GM19468 (cell line): Measurements from ENCODE around the gene TBCCD1.
"Not testable (repeated sequence)": the region's sequence is repeated elsewhere in the genome, so short reads cannot be mapped to it uniquely, and the experiment has no call there.

Experiments used
- ATAC-seq: cut with Tn5 transposase; IDR thresholded peaks from one replicate; pipeline ENCODE4 v1.9.1; 2021; ENCODE audit warnings: mild to moderate bottlenecking, moderate library complexity, moderate number of reproducible peaks; ENCODE audit not compliant: unreplicated experiment; ENCODE audit errors: extremely low read depth

TBCCD1 gene

DNA sequence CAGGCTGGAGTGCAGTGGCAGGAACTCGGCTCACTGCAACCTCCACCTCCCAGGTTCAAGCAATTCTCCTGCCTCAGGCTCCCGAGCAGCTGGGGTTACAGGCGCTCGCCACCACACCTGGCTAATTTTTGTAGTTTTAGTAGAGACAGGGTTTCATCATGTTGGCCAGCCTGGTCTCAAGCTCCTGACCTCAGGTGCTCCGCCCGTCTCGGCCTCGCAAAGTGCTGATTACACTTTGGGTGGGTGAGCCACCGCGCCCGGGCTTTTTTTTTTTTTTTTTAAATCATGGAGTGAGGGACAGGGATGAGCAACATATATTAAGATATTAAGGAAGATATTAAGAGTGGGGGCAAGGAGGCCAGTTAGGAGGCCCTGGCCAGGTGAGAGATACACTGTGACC lies 2.2 kb upstream of the TBCCD1 start:
- ATAC-seq: not testable (repeated sequence)

- ATAC-seq: no peak
Measured at GRCh38 chr3:186566772-186567071, 417 bp downstream of the TBCCD1 start.

GRCh38 chr3:186564586-186564985 lies 2.6 kb downstream of the TBCCD1 start:
- ATAC-seq: no peak

DNA sequence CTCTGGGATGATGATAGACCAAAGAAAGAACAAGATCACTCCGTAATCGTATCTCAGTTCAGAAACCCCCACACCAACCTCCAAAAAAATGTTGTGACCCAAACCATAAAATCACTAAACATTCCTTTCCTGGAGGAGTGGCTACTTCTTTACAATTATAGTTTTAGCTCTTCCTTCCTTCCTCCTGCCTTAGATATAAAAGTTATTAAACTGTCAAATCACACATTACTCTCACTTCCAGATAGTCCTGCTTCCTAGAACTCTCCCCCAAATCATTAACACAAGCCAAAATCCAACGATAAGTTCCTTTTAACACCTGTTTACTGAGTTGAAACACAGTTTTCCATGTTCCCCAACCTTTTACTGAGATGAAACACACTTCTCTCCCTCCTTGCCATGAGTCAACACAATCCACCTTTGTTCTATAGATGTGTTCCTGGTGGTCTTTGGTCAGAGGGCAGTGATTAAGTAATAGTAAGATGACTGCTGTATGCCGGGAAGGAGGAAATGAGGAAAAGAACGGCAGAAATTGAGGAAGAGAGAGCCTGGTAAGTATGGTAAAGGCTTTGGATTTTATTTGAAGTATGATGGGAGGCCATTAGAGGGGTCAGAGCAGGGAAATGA lies 14.6 kb downstream of the TBCCD1 start:
- ATAC-seq: no peak

GRCh38 chr3:186551387-186551786 lies 15.8 kb downstream of the TBCCD1 start:
- ATAC-seq: no peak

DNA sequence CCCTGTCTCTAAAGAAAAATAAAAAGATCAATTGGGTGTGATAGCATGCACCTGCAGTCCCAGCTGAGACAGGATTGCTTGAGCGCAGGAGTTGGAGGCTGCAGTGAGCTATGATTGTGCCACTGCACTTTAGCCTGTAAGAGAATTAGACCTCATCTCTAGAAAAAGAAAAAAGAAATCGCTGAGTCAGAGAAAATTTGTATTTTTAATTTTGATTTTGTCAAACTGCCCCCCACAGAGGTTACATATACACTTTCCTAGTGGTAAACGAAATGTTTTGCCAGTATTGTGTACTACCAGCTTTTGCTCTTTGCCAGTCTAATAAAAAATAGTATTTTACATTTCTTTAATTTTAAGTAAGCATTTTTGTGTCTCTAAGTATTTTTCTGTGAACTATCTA lies 17.6 kb downstream of the TBCCD1 start:
- ATAC-seq: no peak

DNA sequence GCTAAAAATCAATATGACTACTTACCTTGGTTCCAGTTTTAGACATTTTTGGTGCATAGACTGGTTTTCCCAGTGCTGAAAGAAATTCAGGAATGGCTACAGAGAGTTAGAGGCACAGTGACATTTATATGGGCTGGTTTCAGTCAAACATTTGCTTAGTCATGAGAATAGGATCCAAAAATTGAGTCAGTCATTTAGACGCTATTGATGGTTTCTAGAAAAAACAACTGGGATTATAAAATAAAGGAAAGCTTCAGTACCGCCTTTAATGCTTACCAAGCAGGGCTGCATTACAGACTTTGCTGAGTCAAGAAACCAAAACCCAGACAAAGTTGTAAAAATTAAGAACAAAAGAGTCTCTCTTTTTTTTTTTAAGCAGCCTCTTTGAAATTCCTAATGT lies 22.9 kb downstream of the TBCCD1 start, which contains the start of gene CRYGS:
CRYGS (minus strand) TSS at position 100 of the 400 bp plus-strand sequence; CDS start at position 46, 54 bp downstream.
- ATAC-seq: no peak

- no peak for ATAC-seq
Measured at GRCh38 chr3:186540835-186541226, 26.3 kb downstream of the TBCCD1 start.

GRCh38 chr3:186540221-186540834 lies 26.8 kb downstream of the TBCCD1 start:
- peak; percentile 58 for ATAC-seq

- ATAC-seq: no peak
Measured at GRCh38 chr3:186538779-186539178, 28.4 kb downstream of the TBCCD1 start.

- ATAC-seq: no peak
Measured at GRCh38 chr3:186536883-186537844, 30.0 kb downstream of the TBCCD1 start.

DNA sequence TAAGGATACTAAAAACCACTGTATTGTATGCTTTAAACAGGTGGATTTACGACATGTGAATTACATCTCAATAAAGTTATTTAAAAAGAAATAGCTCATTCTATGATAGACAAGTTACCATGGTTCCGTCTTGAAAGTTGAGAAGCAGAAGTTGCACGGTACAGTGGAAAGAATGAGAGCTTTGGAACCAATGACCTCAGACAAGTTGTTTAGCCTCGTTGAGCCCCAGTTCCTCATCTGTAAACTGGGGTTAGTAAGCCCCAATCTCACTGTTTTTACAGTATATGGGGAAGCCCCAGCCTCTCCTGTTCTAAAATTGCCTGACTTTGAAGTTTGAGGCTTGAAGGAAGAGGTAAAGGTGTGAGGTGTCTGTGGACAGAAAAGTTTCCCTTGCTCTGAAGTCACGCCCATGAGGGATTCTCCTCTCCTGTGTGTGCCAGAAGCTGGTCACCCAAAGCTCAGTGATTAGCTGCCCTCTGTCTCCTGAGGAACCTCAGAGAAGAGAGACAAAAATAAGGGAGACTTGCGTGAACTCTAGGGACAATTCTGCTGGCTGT lies 32.9 kb downstream of the TBCCD1 start:
- ATAC-seq: peak; percentile 72

- ATAC-seq: peak; percentile 42
Measured at GRCh38 chr3:186532598-186533072, 34.5 kb downstream of the TBCCD1 start.

- ATAC-seq: not testable (repeated sequence)
Measured at GRCh38 chr3:186531694-186532093, 35.4 kb downstream of the TBCCD1 start.

GRCh38 chr3:186530415-186530814 lies 36.7 kb downstream of the TBCCD1 start:
- ATAC-seq: no peak

DNA sequence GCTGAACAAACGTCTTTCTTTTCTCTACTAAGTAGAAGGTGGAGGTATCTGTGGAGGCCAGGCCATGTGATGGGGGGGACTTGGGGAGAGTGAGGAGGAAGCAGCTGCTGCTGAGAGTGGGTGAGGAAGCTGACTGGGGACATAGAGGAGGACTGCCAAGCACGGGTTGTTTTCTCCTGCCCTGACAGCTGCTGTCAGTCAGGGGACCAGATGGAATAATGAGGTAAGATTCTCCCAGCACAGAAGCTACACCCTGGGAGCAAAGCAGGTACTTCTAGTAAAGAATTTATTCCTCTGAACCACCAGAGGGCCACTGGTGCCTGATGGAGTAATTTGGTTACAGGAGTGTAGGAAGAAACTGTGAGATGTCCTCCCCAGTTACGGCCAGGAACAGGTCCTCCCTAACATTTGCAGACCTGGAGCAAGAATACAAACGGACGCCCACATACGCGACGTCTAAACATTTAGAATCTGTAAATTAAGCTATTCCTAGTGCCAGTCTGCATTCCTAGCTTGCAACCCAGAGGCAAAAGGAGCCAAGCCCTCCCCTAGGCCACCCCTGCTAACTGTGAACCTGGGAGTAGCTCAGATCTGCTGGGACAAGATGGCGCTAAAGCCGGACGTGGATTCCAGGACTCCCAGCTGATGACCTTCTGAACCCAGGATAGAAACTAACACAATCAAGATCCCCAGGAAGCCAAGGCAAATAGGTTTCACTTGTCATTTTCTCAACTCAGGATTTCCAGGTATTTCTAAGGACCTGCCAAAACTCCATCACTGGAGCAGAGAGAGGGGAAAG lies 37.7 kb downstream of the TBCCD1 start:
- no peak for ATAC-seq

GRCh38 chr3:186526256-186526606 lies 40.9 kb downstream of the TBCCD1 start:
- no peak for ATAC-seq

DNA sequence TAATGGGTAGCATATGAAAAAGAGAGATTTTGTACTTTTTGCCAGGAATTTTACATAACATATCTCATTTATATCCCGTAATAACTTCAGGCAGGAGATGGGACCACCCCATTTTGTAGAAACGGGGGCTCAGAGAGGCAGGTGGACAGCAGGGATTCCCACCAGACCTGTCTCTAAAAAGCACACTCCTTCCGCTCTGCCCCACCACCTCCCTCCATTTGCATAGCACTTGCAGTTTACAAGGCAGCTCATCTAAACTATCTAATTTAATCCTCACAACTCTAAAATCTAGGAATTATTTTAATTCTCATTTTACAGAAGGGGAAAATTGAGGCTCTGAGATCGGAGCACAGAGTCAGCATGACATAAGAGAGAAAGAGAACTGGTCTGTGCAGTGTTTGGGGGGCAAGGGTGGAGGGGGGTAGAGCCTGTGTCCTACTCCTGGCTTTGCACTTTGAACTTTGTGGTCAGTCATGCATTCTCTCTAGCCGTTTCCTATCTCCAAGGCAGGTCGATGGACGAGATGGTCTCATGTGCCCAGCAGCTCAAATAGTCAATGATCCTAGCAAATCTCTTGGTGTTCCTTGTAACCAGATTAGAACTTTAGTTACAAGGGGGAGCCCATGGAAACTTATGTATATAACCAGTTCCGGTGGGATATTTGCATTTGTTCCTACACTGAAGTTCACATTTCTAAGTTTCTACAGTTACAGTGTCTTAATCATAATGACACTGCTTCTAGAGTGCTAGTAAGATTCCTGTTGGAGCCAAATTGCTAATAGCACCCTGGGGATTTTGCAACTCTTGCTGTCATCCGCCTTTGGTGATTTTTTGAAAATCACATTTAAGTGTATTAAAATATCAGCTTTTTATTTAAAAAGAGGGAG lies 41.5 kb downstream of the TBCCD1 start:
- ATAC-seq: no peak

DNA sequence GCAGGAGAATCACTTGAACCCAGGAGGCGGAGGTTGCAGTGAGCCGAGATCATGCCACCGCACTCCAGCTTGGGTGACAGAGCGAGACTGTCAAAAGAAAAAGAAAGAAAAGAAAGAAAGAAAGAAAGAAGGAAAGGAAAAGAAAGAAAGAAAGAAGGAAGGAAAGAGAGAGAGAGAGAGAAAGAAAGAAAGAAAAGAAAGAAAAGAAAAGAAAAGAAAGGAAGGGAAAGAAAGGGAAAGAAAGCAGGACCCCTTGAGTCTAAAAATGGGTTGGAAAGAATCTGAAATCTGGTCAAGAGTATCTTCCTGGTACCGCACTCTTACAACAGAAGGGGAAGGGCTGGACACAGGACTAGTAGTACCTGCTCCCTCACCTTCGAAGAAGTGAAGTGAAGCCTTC lies 42.5 kb downstream of the TBCCD1 start:
- no peak for ATAC-seq
